Measurements from ENCODE around the gene TMEM232.
"Not testable (repeated sequence)": the region's sequence is repeated elsewhere in the genome, so short reads cannot be mapped to it uniquely, and the experiment has no call there.

DNA sequence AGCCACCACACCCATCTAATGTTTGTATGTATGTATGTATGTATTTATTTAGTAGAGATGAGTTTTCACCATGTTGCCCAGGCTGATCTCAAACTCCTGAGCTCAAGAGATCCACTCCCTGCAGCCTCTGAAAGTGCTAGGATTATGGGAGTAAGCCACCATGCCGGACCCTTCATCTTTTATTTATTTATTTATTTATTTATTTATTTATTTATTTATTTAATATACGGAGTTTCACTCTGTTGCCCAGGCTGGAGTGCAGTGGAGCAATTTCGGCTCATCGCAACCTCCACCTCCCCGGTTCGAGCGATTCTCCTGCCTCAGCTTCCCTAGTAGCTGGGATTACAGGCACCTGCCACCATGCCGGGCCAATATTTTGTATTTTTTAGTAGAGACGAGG lies 49.9 kb downstream of the TMEM232 start:
- TF ChIP-seq, protein P1, sequence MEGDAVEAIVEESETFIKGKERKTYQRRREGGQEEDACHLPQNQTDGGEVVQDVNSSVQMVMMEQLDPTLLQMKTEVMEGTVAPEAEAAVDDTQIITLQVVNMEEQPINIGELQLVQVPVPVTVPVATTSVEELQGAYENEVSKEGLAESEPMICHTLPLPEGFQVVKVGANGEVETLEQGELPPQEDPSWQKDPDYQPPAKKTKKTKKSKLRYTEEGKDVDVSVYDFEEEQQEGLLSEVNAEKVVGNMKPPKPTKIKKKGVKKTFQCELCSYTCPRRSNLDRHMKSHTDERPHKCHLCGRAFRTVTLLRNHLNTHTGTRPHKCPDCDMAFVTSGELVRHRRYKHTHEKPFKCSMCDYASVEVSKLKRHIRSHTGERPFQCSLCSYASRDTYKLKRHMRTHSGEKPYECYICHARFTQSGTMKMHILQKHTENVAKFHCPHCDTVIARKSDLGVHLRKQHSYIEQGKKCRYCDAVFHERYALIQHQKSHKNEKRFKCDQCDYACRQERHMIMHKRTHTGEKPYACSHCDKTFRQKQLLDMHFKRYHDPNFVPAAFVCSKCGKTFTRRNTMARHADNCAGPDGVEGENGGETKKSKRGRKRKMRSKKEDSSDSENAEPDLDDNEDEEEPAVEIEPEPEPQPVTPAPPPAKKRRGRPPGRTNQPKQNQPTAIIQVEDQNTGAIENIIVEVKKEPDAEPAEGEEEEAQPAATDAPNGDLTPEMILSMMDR (IDR thresholded peaks at IDR 0.05; ENCODE audit: low read length), result not testable (repeated sequence)
- not testable (repeated sequence) for TF ChIP-seq EZH2 (IDR thresholded peaks at IDR 0.05; ENCODE audit: borderline replicate concordance, low read length)

Measured in OCI-LY1 (cell line).